Adrenal gland (tissue), 19 donors: ENCODE results near the gene RABGAP1L. TPM values are rescaled to one million over a fixed set of nuclear protein-coding genes. Genes with fewer than 3 reads are reported as not detected.

Experiments
- DNase-seq, 7 donors: peaks; one replicate each; pipeline ENCODE4 v3.0.0-alpha.2; 2019 to 2020
- H3K27ac ChIP-seq, 5 donors: fragments of 200-600 bp; sonication (generic) in 4 of 5; 1 replicate in 3 of 5; 2 replicates in 2 of 5; pipeline versions ENCODE4 v1.5.1 to v1.8.0; 2016 to 2020; ENCODE audit warnings: mild to moderate bottlenecking in 1 of 5
- H3K27me3 ChIP-seq: fragments of 200-600 bp; 2 replicates; pipeline ENCODE4 v1.8.0; 2021
- H3K36me3 ChIP-seq, 2 donors: fragments of 200-600 bp; replicated peaks in 1 of 2; 1 replicate in 1 of 2; 2 replicates in 1 of 2; pipeline versions ENCODE4 v1.5.1 to v1.8.0; 2018 to 2022
- H3K4me1 ChIP-seq, 2 donors: fragments of 200-600 bp; replicated peaks in 1 of 2; 1 replicate in 1 of 2; 2 replicates in 1 of 2; pipeline versions ENCODE4 v1.5.1 to v1.8.0; 2018 to 2021
- H3K4me3 ChIP-seq, 4 donors: fragments of 200-600 bp; sonication (generic) in 3 of 4; one replicate each; pipeline ENCODE4 v1.5.1; 2016 to 2018
- H3K9me3 ChIP-seq, 3 donors: fragments of 200-600 bp; sonication (generic) in 1 of 3; replicated peaks in 1 of 3; 1 replicate in 2 of 3; 2 replicates in 1 of 3; pipeline versions ENCODE4 v1.5.1 to v1.8.0; 2016 to 2021
- POLR2A ChIP-seq, 2 donors: fragments of 450-650 bp; IDR thresholded peaks; one replicate each; pipeline ENCODE4 v1.6.1; 2017; ENCODE audit warnings: antibody characterized with exemption in 2 of 2, mild to moderate bottlenecking in 2 of 2, moderate library complexity in 1 of 2
- WGBS, 4 donors: extraction: QIAGEN DNeasy Blood & Tissue Kit in 2 of 4; methylation state at CpG; one replicate each; pipeline versions ENCODE4 v1.1.5 to v1.1.7; 2013 to 2017; 5-methylcytosine and 5-hydroxymethylcytosine counted together
- intact Hi-C, 2 donors: fragments of 100-400 bp; cut with DNase I; formaldehyde crosslinking; loops; one replicate each; pipeline versions ENCODE4 v1.14.1 to v1.15.0; 2022 to 2023
- long read RNA-seq, 10 donors: library from polyadenylated mRNA in 3 of 10; unstranded in 2 of 10; stranded (forward) in 1 of 10; transcript quantifications; one replicate each; pipeline ENCODE4 v2.0.0 and lab custom pipeline, GENCODE V29; 2021 to 2026
- polyA plus RNA-seq, 3 donors: library from polyadenylated mRNA; stranded (reverse); fragments of 200-250 nt in 2 of 3; fragments of 350-450 nt in 1 of 3; fragmentation: Illumina TruSeq in 1 of 3; extraction: RNeasy Lipid Tissue Mini Kit (QIAGEN cat#74804) in 1 of 3; gene quantifications; one replicate each; pipeline ENCODE4 v1.2.3, GENCODE V29; 2013 to 2014
- total RNA-seq, 9 donors: library from RNA; depleted of rRNA in 4 of 9; stranded (reverse); fragments of >200 nt in 4 of 9; fragments of 120-200 nt in 1 of 9; fragmentation: NEBNext Ultra II Directional in 1 of 9; extraction: Animal tissue kit (Norgen Biotek cat#: 25700) in 1 of 9; gene quantifications; one replicate each; pipeline versions ENCODE4 v1.1.0 to v1.2.4, GENCODE V29; 2013 to 2023
- TF ChIP-seq, protein P1 (sequence below), 6 experiments: fragments of 450-650 bp in 4 of 6; fragments of 200-600 bp in 2 of 6; sonication (generic) in 1 of 6; IDR thresholded peaks; 1 replicate in 5 of 6; 2 replicates in 1 of 6; pipeline versions ENCODE4 v1.5.1 to v1.8.0; 2016 to 2021; ENCODE audit warnings: antibody characterized with exemption in 6 of 6, mild to moderate bottlenecking in 2 of 6, moderate library complexity in 1 of 6
- donor health status: healthy with polysubstance abuse.
- donor health status: Bipolar disorder and iron deficiency.
- donor health status: DM: yes; HTN: yes; CAD: no.
- donor health status: DM: no; HTN: no; CAD: no.
- donor health status: DM: no; HTN: no; CAD: no.
- donor health status: DM: yes; HTN: yes; CAD: no.

RABGAP1L gene
- total RNA-seq: 10 to 100 TPM; 13.5 to 29.9 (median 20.7) TPM
- 10 to 100 TPM; 10.4 to 22.0 (median 14.8) TPM for polyA plus RNA-seq
- long read RNA-seq, donor 1, full-length matches to known transcripts: 1 of 1 reads
- long read RNA-seq, donor 1, partial matches to known transcripts: 0 of 1 reads
- long read RNA-seq, donor 1, other reads (novel, unspliced or antisense): 0 of 1 reads
- long read RNA-seq, donor 2, partial matches to known transcripts: 0 of 1 reads
- long read RNA-seq, donor 2, other reads (novel, unspliced or antisense): 0 of 1 reads
- long read RNA-seq, donor 3, full-length matches to known transcripts: 1 of 1 reads
- long read RNA-seq, donor 3, partial matches to known transcripts: 0 of 1 reads
- long read RNA-seq, donor 3, other reads (novel, unspliced or antisense): 0 of 1 reads
- long read RNA-seq, donor 4, partial matches to known transcripts: 0 of 2 reads
- long read RNA-seq, donor 4, other reads (novel, unspliced or antisense): 2 of 2 reads
- long read RNA-seq, donor 5, full-length matches to known transcripts: 1 of 6 reads
- long read RNA-seq, donor 5, partial matches to known transcripts: 1 of 6 reads
- long read RNA-seq, donor 5, other reads (novel, unspliced or antisense): 4 of 6 reads
- long read RNA-seq, donor 6, full-length matches to known transcripts: 1 of 8 reads
- long read RNA-seq, donor 6, partial matches to known transcripts: 0 of 8 reads
- long read RNA-seq, donor 6, other reads (novel, unspliced or antisense): 7 of 8 reads
- long read RNA-seq, donor 7: 0 reads
- long read RNA-seq, donor 8, full-length matches to known transcripts: 1 of 1 reads
- long read RNA-seq, donor 8, partial matches to known transcripts: 0 of 1 reads
- long read RNA-seq, donor 8, other reads (novel, unspliced or antisense): 0 of 1 reads
- long read RNA-seq, donor 9: 0 reads
- long read RNA-seq, donor 10: 0 reads

- 0% methylated on average over 13 to 98 of the region's 98 CpGs for WGBS, 4 donors
- H3K4me3 ChIP-seq: peak within 1 kb of the TSS; percentile 74 to 98 (median 76)
- TF ChIP-seq, protein P1, sequence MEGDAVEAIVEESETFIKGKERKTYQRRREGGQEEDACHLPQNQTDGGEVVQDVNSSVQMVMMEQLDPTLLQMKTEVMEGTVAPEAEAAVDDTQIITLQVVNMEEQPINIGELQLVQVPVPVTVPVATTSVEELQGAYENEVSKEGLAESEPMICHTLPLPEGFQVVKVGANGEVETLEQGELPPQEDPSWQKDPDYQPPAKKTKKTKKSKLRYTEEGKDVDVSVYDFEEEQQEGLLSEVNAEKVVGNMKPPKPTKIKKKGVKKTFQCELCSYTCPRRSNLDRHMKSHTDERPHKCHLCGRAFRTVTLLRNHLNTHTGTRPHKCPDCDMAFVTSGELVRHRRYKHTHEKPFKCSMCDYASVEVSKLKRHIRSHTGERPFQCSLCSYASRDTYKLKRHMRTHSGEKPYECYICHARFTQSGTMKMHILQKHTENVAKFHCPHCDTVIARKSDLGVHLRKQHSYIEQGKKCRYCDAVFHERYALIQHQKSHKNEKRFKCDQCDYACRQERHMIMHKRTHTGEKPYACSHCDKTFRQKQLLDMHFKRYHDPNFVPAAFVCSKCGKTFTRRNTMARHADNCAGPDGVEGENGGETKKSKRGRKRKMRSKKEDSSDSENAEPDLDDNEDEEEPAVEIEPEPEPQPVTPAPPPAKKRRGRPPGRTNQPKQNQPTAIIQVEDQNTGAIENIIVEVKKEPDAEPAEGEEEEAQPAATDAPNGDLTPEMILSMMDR (IDR thresholded peaks at IDR 0.05): no peak
- peak; percentile 80 to 82 for TF ChIP-seq POLR2A (IDR thresholded peaks at IDR 0.05)
- no peaks in the 10 kb centered on the region for H3K9me3 ChIP-seq
- H3K4me1 ChIP-seq: peaks cover 0 to 8% of the 10 kb centered on the region in 2 donors
- peak within 1 kb of the TSS in 4 of 5 donors; percentile 74 to 90 (median 84) for H3K27ac ChIP-seq
- H3K27me3 ChIP-seq: no peaks in the 10 kb centered on the region
- DNase-seq: peak; percentile 92 to 96 (median 93)
- H3K36me3 ChIP-seq: no peaks in the 10 kb centered on the region
- intact Hi-C loops: no loop called here
These were observed at the start of gene RABGAP1L for GRCh38 chr1:174159252-174160108. Gene RABGAP1L (plus strand): TSS chr1:174159520.

GRCh38 chr1:174110053-174110452 is 49.3 kb upstream of the RABGAP1L start:
- TF ChIP-seq POLR2A (IDR thresholded peaks at IDR 0.05): no peak
- TF ChIP-seq, protein P1 (IDR thresholded peaks at IDR 0.05): no peak
- no peaks in the 10 kb centered on the region for H3K36me3 ChIP-seq
- no peak for DNase-seq
- no peak overlapping the region for H3K27ac ChIP-seq
- H3K9me3 ChIP-seq: no peaks in the 10 kb centered on the region
- no peaks in the 10 kb centered on the region for H3K27me3 ChIP-seq
- intact Hi-C loops: no loop called here
- WGBS, 4 donors: 59 to 79% (median 68%) methylated on average over 1 of the region's 1 CpG
- H3K4me1 ChIP-seq: no peaks in the 10 kb centered on the region
- H3K4me3 ChIP-seq: no peak overlapping the region

GRCh38 chr1:174112489-174113162 is 46.7 kb upstream of the RABGAP1L start:
- Histone ChIP-seq H3K4me3 (no peak overlapping the region), H3K27me3 (no peaks in the 10 kb centered on the region), H3K4me1 (no peaks in the 10 kb centered on the region), H3K36me3 (no peaks in the 10 kb centered on the region), H3K9me3 (no peaks in the 10 kb centered on the region), H3K27ac (no peak overlapping the region)
- no peak for TF ChIP-seq POLR2A (IDR thresholded peaks at IDR 0.05)
- TF ChIP-seq, protein P1 (IDR thresholded peaks at IDR 0.05): no peak
- 46 to 63% (median 62%) methylated on average over 5 of the region's 5 CpGs for WGBS, 4 donors
- intact Hi-C loops: no loop called here
- DNase-seq: no peak
